A549 (cell line): ENCODE results near the gene ZNF200. TPM values are rescaled to one million over a fixed set of nuclear protein-coding genes. Genes with fewer than 3 reads are reported as not detected.

Experiments used
- ATAC-seq, 2 experiments: fragments of 200-7000 bp in 1 of 2; fragments of >200 bp in 1 of 2; cut with Nextera tagmentation in 1 of 2; cut with Tn5 transposase in 1 of 2; 3 replicates each; pipeline versions ENCODE4 v1.8.0 to v1.9.1; 2018 to 2020; ENCODE audit warnings: mild to moderate bottlenecking in 1 of 2, moderate library complexity in 1 of 2
- CTCF ChIA-PET: fragments of 300-600 bp; sonication (Branson Sonifier 250); formaldehyde crosslinking; extraction: SDS; loops from one replicate; lab custom pipeline; 2021; ENCODE audit warnings: antibody characterized with exemption, inconsistent platforms; lab: Yijun Ruan, JAX
- POLR2A ChIA-PET: fragments of 350-600 bp; formaldehyde crosslinking; extraction: SDS; loops from one replicate; lab custom pipeline; 2021; ENCODE audit warnings: antibody characterized with exemption, inconsistent platforms; lab: Yijun Ruan, JAX
- DNase-seq, 2 experiments: peaks; one replicate each; pipeline versions ENCODE4 v3.0.0 to v3.0.0-alpha.2; 2011 to 2016; ENCODE audit warnings: low read depth in 1 of 2, low spot score in 1 of 2
- FAIRE-seq: peaks from 2 replicates; lab custom pipeline; 2011; peaks lifted over from hg19 to GRCh38; lab: Jason Lieb, UNC
- H3K27ac ChIP-seq, 2 experiments: fragments of >200 bp; sonication (Bioruptor Twin); formaldehyde crosslinking; 3 replicates each; pipeline ENCODE4 v1.5.1; 2016 to 2017
- H3K4me1 ChIP-seq: fragments of >200 bp; sonication (Bioruptor Twin); formaldehyde crosslinking; 3 replicates; pipeline ENCODE4 v1.6.1; 2016
- H3K4me2 ChIP-seq: fragments of >200 bp; sonication (Bioruptor Twin); formaldehyde crosslinking; 3 replicates; pipeline ENCODE4 v1.6.1; 2016
- H3K4me3 ChIP-seq: fragments of >200 bp; sonication (Bioruptor Twin); formaldehyde crosslinking; 3 replicates; pipeline ENCODE4 v1.5.1; 2016
- H3K9me3 ChIP-seq: fragments of >200 bp; sonication (Bioruptor Twin); formaldehyde crosslinking; 3 replicates; pipeline ENCODE4 v1.6.1; 2016
- ATOH8 ChIP-seq: fragments of 250-450 bp; sonication (Bioruptor Pico); IDR thresholded peaks from 2 replicates; pipeline ENCODE4 v1.5.0; 2020; ENCODE audit warnings: low read depth, mild to moderate bottlenecking, moderate library complexity
- BCL3 ChIP-seq: fragments of >200 bp; sonication (Bioruptor Twin); formaldehyde crosslinking; IDR thresholded peaks from 3 replicates; pipeline ENCODE4 v1.6.1; 2016
- BHLHE40 ChIP-seq: IDR thresholded peaks from 2 replicates; pipeline ENCODE4 v1.6.1; 2012; ENCODE audit warnings: low read depth, low read length, inconsistent platforms
- CBX2 ChIP-seq: fragments of 200-600 bp; sonication (generic); IDR thresholded peaks from 2 replicates; pipeline ENCODE4 v1.6.1; 2016; ENCODE audit warnings: low read depth, mild to moderate bottlenecking, borderline replicate concordance
- CBX8 ChIP-seq: fragments of 200-600 bp; sonication (generic); IDR thresholded peaks from 2 replicates; pipeline ENCODE4 v1.6.1; 2016
- CHD2 ChIP-seq: fragments of 150-350 bp; IDR thresholded peaks from 2 replicates; pipeline ENCODE4 v1.6.1; 2014; ENCODE audit warnings: low read length; ENCODE audit not compliant: partially characterized antibody
- HMGXB4 ChIP-seq: fragments of 250-450 bp; sonication (Bioruptor Pico); IDR thresholded peaks from 2 replicates; pipeline ENCODE4 v1.5.0; 2021; ENCODE audit warnings: mild to moderate bottlenecking, moderate library complexity, borderline replicate concordance
- HOXA7 ChIP-seq: fragments of 250-450 bp; sonication (Bioruptor Pico); IDR thresholded peaks from 2 replicates; pipeline ENCODE4 v1.5.0; 2020; ENCODE audit warnings: mild to moderate bottlenecking, moderate library complexity
- HOXB13 ChIP-seq: fragments of 250-450 bp; sonication (Bioruptor Pico); IDR thresholded peaks from 2 replicates; pipeline ENCODE4 v1.5.0; 2020; ENCODE audit warnings: low read depth, mild to moderate bottlenecking, moderate library complexity
- HOXB5 ChIP-seq: fragments of 250-450 bp; sonication (Bioruptor Pico); IDR thresholded peaks from 2 replicates; pipeline ENCODE4 v1.5.0; 2020; ENCODE audit warnings: mild to moderate bottlenecking, moderate library complexity
- JUNB ChIP-seq: fragments of >200 bp; sonication (Bioruptor Twin); formaldehyde crosslinking; IDR thresholded peaks from 2 replicates; pipeline ENCODE4 v1.6.1; 2016
- MAFK ChIP-seq: fragments of 450-650 bp; IDR thresholded peaks from 2 replicates; pipeline ENCODE4 v1.6.1; 2014; ENCODE audit not compliant: partially characterized antibody
- MAX ChIP-seq: IDR thresholded peaks from 2 replicates; pipeline ENCODE4 v1.6.1; 2012
- MAZ ChIP-seq: fragments of 150-350 bp; IDR thresholded peaks from 2 replicates; pipeline ENCODE4 v1.6.1; 2014; ENCODE audit warnings: antibody characterized with exemption, low read depth, low read length, borderline replicate concordance
- MYC ChIP-seq: IDR thresholded peaks from 2 replicates; pipeline ENCODE4 v1.6.1; 2012; ENCODE audit warnings: mild to moderate bottlenecking, inconsistent platforms, low read length, improper control_type of control experiment, borderline replicate concordance
- NFE2L2 ChIP-seq: fragments of 150-350 bp; conservative IDR thresholded peaks from 2 replicates; pipeline ENCODE4 v1.6.1; 2014; ENCODE audit warnings: low read length
- NPAS2 ChIP-seq: fragments of 250-450 bp; sonication (Bioruptor Pico); IDR thresholded peaks from 2 replicates; pipeline ENCODE4 v1.8.0; 2022; ENCODE audit warnings: mild to moderate bottlenecking, moderate library complexity, borderline replicate concordance
- NR3C1 ChIP-seq: fragments of >200 bp; sonication (Bioruptor Twin); formaldehyde crosslinking; IDR thresholded peaks from 3 replicates; pipeline ENCODE4 v1.6.1; 2017
- POLR2A ChIP-seq: IDR thresholded peaks from 2 replicates; pipeline ENCODE4 v1.6.1; 2012; ENCODE audit warnings: mild to moderate bottlenecking, low read length
- RFX5 ChIP-seq: fragments of 450-650 bp; IDR thresholded peaks from 2 replicates; pipeline ENCODE4 v1.7.1; 2014; ENCODE audit warnings: antibody characterized with exemption, mild to moderate bottlenecking, moderate library complexity
- RNF2 ChIP-seq: fragments of 200-600 bp; sonication (generic); IDR thresholded peaks from 2 replicates; pipeline ENCODE4 v1.6.1; 2016; ENCODE audit warnings: low read depth, mild to moderate bottlenecking, antibody characterized with exemption, moderate library complexity, borderline replicate concordance
- SREBF2 ChIP-seq: fragments of 450-650 bp; IDR thresholded peaks from 2 replicates; pipeline ENCODE4 v1.6.1; 2014; ENCODE audit warnings: mild to moderate bottlenecking, moderate library complexity
- ZNF302 ChIP-seq: fragments of 250-450 bp; sonication (Bioruptor Pico); IDR thresholded peaks from 2 replicates; pipeline ENCODE4 v1.9.0; 2021; ENCODE audit warnings: inconsistent platforms, mild to moderate bottlenecking, moderate library complexity
- ZSCAN20 ChIP-seq: fragments of 250-450 bp; sonication (Bioruptor Pico); IDR thresholded peaks from 2 replicates; pipeline ENCODE4 v1.8.0; 2022; ENCODE audit warnings: mild to moderate bottlenecking, moderate library complexity
- WGBS: methylation state at CpG from one replicate; pipeline ENCODE4 v1.1.6; 2017; ENCODE audit errors: missing lambda C conversion rate; 5-methylcytosine and 5-hydroxymethylcytosine counted together
- polyA plus RNA-seq, 4 experiments: library from polyadenylated mRNA; depleted of rRNA in 3 of 4; stranded (reverse); fragments of >200 nt; fragmentation: RNase III in 1 of 4; extraction: RNeasy Plus Mini Kit Qiagen cat#74134 plus additional on column Dnase treatment in 1 of 4; gene quantifications; 2 replicates in 3 of 4; 3 replicates in 1 of 4; pipeline ENCODE4 v1.2.3, GENCODE V29; 2011 to 2017

ZNF200 gene
- polyA plus RNA-seq, 2 of the 4 experiments (the other 2 are of a cell fraction), result 6.9 to 7.5 TPM

- Histone ChIP-seq H3K27ac (peak within 1 kb of the TSS; percentile 73 to 89), H3K4me2 (peak within 1 kb of the TSS; percentile 91), H3K4me1 (peaks cover 14% of the 10 kb centered on the region), H3K4me3 (peak within 1 kb of the TSS; percentile 71), H3K9me3 (no peaks in the 10 kb centered on the region)
- DNase-seq, result peak; percentile 69 to 95
- ATAC-seq, result peak; percentile 15 to 41
- WGBS, result under 1% methylated on average over 50 of the region's 51 CpGs
- peak; percentile 70 for FAIRE-seq
- CTCF ChIA-PET, result interaction anchor here (0.8 to 1.1 kb wide), 3 partner anchors 14 to 47 kb away, joined by 3 read pairs; partner anchors contain the start of gene ZNF200
- TF ChIP-seq MAZ, result no peak
- 0 out of 2 replicates have a peak, but pooled peaks have one; percentile 76 for TF ChIP-seq HMGXB4 (CRISPR knock-in tag)
- peak; percentile 71 for TF ChIP-seq SREBF2
- TF ChIP-seq MAX, result peak; percentile 69
- TF ChIP-seq RNF2, result no peak
- peak; percentile 51; the same call in 1 of the 2 replicates for TF ChIP-seq HOXA7 (CRISPR knock-in tag)
- TF ChIP-seq, all 56 proteins: peak for 4
- POLR2A ChIA-PET, result interaction anchor here (0.6 to 2.3 kb wide), 8 partner anchors 13 to 177 kb away, joined by 3 to 10 read pairs (median 6); partner anchors contain the start of genes ZNF213 and ZNF263
These were observed 46.9 kb downstream of the ZNF200 start, which contains the start of gene OR1F1 for GRCh38 chr16:3187798-3188674. Gene OR1F1, plus strand, starts transcription at chr16:3188204.

DNA sequence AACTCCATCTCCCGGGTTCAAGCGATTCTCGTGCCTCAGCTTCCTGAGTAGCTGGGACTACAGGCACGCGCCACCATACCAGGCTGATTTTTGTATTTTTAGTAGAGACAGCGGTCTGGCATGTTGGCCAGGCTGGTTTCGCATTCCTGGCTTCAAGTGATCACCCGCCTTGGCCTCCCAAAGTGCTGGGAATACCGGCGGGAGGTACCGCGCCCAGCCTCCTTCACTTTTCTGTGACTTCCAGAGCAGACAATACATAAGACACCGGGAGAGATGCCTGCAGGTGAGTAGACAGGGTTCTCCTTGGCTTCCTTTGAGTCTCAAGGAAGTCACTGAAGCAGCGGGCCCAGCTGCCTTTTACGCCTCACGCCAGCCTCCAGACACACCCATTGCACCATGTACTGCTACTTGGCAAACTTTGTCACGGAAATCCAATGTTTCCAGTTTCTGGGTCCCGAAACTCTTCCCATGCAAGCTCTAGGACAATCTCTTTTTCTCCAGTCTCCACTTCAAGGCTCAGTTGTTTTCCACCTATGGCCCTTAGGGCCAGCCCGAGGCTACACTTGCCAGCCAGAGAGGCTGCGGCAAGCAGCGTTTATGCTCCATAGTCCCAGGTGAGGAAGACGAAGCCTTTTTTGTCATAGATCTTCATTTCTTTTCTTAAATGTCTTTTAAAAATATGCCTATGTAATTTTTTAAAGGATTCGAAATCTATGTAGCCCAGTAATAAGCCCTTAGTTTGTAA lies 47.8 kb downstream of the ZNF200 start:
- ChIA-PET CTCF (interaction anchor here (0.8 to 1.1 kb wide), 3 partner anchors 13 to 47 kb away, joined by 3 read pairs; partner anchors contain the start of gene ZNF200), POLR2A (interaction anchor here (0.6 to 2.3 kb wide), 7 partner anchors 12 to 121 kb away, joined by 3 to 10 read pairs (median 6); partner anchors contain the start of genes ZNF213 and ZNF263)
- Histone ChIP-seq H3K4me2 (peak overlapping the region; percentile 91), H3K4me1 (peaks cover 14% of the 10 kb centered on the region), H3K9me3 (no peaks in the 10 kb centered on the region), H3K27ac (peak overlapping the region in 1 of 2 experiments; percentile 43; a peak in 1 of 6 replicates), H3K4me3 (no peak overlapping the region; the same call in 2 of the 3 replicates)
- DNase-seq (no peak), ATAC-seq (no peak), FAIRE-seq (no peak)
- WGBS, result 78% methylated on average over 23 of the region's 23 CpGs
- no peak for TF ChIP-seq BHLHE40
- no peak for TF ChIP-seq CHD2
- no peak for TF ChIP-seq CBX2
- no peak for TF ChIP-seq ZNF302 (CRISPR knock-in tag)
- TF ChIP-seq MYC, result no peak
- no peak for TF ChIP-seq HOXA7 (CRISPR knock-in tag)
- TF ChIP-seq CBX8, result no peak
- TF ChIP-seq NR3C1, result no peak
- no peak for TF ChIP-seq HOXB13 (CRISPR knock-in tag)
- TF ChIP-seq HOXB5 (CRISPR knock-in tag), result no peak
- TF ChIP-seq ATOH8 (CRISPR knock-in tag), result no peak
- no peak for TF ChIP-seq ZSCAN20 (CRISPR knock-in tag)
- no peak for TF ChIP-seq MAFK
- no peak for TF ChIP-seq POLR2A
- no peak for TF ChIP-seq JUNB
- TF ChIP-seq BCL3, result no peak
- no peak for TF ChIP-seq RFX5
- TF ChIP-seq NFE2L2, result no peak
- TF ChIP-seq NPAS2 (CRISPR knock-in tag), result no peak
